ENCODE results near the gene CDK9. TPM values are rescaled to one million over a fixed set of nuclear protein-coding genes. Genes with fewer than 3 reads are reported as not detected.
A peak's percentile ranks its signal among the peaks of the same experiment; 100 is the strongest.

The CDK9 gene
- polyA plus RNA-seq, 1 donor from 2014 or later = 65.3 TPM

DNA sequence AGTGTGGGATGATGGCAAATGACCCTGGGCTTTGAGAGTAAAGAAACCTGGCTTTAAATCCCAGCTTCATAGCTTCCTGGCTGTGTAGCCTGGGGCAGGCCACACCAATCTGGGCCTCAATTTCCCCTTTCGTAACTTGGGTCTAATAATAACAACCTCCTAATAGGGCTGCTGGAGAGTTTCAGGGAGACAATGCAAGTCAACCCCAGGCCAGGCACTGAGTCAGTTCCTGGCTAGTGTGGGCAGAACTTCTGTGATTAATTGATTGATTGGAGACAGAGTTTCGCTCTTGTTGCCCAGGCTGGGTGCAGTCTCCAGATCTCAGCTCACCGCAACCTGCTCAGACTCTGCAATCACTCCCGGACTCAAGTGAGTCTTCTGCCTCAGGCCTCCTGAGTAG, 4.0 kb upstream of the CDK9 start:
- no peaks in the 10 kb centered on the region for H3K9me3 Mint-ChIP-seq

GRCh38 chr9:127783111-127784008, 2.5 kb upstream of the CDK9 start:
- no peaks in the 10 kb centered on the region for H3K36me3 Mint-ChIP-seq
- peaks cover 34 to 36% (median 35%) of the 10 kb centered on the region in 3 donors for H3K4me1 Mint-ChIP-seq
- no peaks in the 10 kb centered on the region for H3K27me3 Mint-ChIP-seq

More for the DNA sequence above, 4.0 kb upstream of the CDK9 start:
- Mint-ChIP-seq H3K36me3 (no peaks in the 10 kb centered on the region), H3K4me1 (peaks cover 27 to 37% (median 32%) of the 10 kb centered on the region in 3 donors), H3K27ac (peak overlapping the region; percentile 40 to 98 (median 80)), H3K4me3 (peak overlapping the region in 1 of 4 donors; percentile 80), H3K27me3 (no peaks in the 10 kb centered on the region)

GRCh38 chr9:127785023-127785932, 556 bp upstream of the CDK9 start:
- Mint-ChIP-seq H3K27ac (peak overlapping the region; percentile 96 to 99 (median 97)), H3K4me1 (peaks cover 30 to 33% (median 32%) of the 10 kb centered on the region in 3 donors), H3K27me3 (no peaks in the 10 kb centered on the region), H3K4me3 (peak overlapping the region; percentile 89 to 97 (median 94)), H3K9me3 (no peaks in the 10 kb centered on the region), H3K36me3 (no peaks in the 10 kb centered on the region)

More at GRCh38 chr9:127783111-127784008, 2.5 kb upstream of the CDK9 start:
- Mint-ChIP-seq H3K27ac (peak overlapping the region; percentile 96 to 98 (median 97)), H3K4me3 (peak overlapping the region; percentile 66 to 92 (median 88)), H3K9me3 (no peaks in the 10 kb centered on the region)

DNA sequence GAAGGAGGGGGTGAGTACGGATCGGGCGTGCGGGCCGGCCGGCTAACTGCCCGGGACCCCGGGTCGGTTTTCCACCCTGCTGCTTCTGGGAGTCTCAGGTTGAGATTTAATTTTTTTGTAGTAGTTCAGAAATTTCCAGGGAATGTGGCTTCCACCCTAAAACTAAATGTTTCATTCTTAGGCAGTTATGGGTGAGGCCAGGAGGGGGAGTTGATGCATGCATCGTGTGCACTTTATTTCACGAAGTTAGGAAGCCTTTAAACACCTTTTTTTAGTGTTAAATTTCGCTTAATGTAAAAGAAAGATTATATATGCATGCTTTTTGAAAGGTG, 905 bp downstream of the CDK9 start:
- peak overlapping the region; percentile 89 to 97 (median 94) for H3K4me3 Mint-ChIP-seq
- H3K27me3 Mint-ChIP-seq = no peaks in the 10 kb centered on the region
- H3K4me1 Mint-ChIP-seq = peaks cover 27 to 33% (median 33%) of the 10 kb centered on the region in 3 donors
- H3K27ac Mint-ChIP-seq = peak overlapping the region; percentile 81 to 99 (median 90)
- H3K9me3 Mint-ChIP-seq = no peaks in the 10 kb centered on the region
- no peaks in the 10 kb centered on the region for H3K36me3 Mint-ChIP-seq

- H3K27me3 Mint-ChIP-seq = no peaks in the 10 kb centered on the region
- peak overlapping the region in 2 of 4 donors; percentile 33 to 70 for H3K4me3 Mint-ChIP-seq
- no peaks in the 10 kb centered on the region for H3K9me3 Mint-ChIP-seq
- peaks cover 16 to 24% (median 23%) of the 10 kb centered on the region in 3 donors for H3K4me1 Mint-ChIP-seq
- H3K27ac Mint-ChIP-seq = peak overlapping the region; percentile 23 to 99 (median 62)
- H3K36me3 Mint-ChIP-seq = no peaks in the 10 kb centered on the region
These were observed 2.6 kb downstream of the CDK9 start for GRCh38 chr9:127788337-127789011.

DNA sequence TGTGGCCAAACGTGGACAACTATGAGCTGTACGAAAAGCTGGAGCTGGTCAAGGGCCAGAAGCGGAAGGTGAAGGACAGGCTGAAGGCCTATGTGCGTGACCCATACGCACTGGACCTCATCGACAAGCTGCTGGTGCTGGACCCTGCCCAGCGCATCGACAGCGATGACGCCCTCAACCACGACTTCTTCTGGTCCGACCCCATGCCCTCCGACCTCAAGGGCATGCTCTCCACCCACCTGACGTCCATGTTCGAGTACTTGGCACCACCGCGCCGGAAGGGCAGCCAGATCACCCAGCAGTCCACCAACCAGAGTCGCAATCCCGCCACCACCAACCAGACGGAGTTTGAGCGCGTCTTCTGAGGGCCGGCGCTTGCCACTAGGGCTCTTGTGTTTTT, 3.3 kb downstream of the CDK9 start:
- peak overlapping the region in 1 of 3 donors; percentile 46 for H3K27ac Mint-ChIP-seq

DNA sequence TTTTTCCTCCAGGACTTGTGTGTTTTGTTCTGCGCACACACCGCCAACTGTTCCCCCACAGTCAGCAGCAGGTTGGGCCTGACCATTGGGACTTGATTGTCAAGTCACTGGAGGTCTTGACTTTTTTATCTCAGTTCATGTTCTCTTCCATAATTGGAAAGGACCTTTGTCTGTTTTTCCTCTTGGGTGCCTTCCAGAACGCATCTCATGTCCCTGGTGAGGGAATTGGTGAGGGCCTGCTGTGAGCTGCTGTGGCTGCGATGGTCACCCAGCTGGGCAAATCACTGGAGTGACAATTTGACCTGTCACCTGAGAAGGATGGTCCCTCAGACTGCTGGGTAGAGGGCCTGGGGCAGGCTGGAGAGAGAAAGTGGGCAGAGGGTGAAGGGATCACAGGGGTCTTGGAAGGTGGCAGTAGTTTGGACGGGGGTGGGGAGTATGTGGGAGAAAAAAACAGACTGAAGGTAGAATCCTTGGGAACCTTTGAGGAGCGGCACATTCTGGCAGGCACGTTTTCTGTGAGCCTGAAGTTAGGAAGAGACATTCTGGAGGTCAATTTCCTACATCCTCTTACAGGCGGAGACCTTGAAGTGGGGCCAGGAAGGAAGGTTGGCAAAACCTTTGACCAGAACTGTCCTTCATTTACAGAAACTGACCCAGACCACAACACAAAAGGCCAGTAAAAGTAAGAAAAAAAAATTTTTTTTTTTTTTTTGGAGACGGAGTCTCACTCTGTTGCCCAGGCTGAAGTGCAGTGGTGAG, 4.4 kb downstream of the CDK9 start:
- H3K4me3 Mint-ChIP-seq = no peak overlapping the region
- peaks cover 8 to 13% (median 12%) of the 10 kb centered on the region in 3 donors for H3K4me1 Mint-ChIP-seq
- H3K9me3 Mint-ChIP-seq = no peaks in the 10 kb centered on the region
- H3K27ac Mint-ChIP-seq = peak overlapping the region in 1 of 3 donors; percentile 63
- no peaks in the 10 kb centered on the region for H3K27me3 Mint-ChIP-seq
- H3K36me3 Mint-ChIP-seq = no peaks in the 10 kb centered on the region

More for the DNA sequence above, 3.3 kb downstream of the CDK9 start:
- H3K4me3 Mint-ChIP-seq = peak overlapping the region in 2 of 4 donors; percentile 70 to 76
- H3K27me3 Mint-ChIP-seq = no peaks in the 10 kb centered on the region
- no peaks in the 10 kb centered on the region for H3K9me3 Mint-ChIP-seq
- H3K4me1 Mint-ChIP-seq = peaks cover 11 to 18% (median 18%) of the 10 kb centered on the region in 3 donors
- no peaks in the 10 kb centered on the region for H3K36me3 Mint-ChIP-seq

DNA sequence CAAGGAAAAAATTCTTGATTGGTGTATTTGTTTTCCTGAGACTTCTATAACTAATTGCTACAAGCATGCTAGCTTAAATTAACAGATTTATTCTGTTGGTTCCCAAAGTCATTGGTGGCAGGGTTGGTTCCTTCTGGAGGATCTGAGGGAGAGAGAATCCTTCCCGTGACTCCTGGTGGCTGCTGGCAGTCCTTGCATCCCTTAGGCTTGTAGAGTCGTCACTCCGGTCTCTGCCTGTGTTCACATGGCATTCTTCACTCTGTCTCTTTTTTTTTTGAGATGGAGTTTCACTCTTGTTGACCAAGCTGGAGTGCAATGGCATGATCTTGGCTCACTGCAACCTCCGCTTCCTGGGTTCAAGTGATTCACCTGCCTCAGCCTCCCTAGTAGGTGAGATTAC, 5.3 kb downstream of the CDK9 start:
- peak overlapping the region in 1 of 3 donors; percentile 63 for H3K27ac Mint-ChIP-seq
- H3K36me3 Mint-ChIP-seq = no peaks in the 10 kb centered on the region

DNA sequence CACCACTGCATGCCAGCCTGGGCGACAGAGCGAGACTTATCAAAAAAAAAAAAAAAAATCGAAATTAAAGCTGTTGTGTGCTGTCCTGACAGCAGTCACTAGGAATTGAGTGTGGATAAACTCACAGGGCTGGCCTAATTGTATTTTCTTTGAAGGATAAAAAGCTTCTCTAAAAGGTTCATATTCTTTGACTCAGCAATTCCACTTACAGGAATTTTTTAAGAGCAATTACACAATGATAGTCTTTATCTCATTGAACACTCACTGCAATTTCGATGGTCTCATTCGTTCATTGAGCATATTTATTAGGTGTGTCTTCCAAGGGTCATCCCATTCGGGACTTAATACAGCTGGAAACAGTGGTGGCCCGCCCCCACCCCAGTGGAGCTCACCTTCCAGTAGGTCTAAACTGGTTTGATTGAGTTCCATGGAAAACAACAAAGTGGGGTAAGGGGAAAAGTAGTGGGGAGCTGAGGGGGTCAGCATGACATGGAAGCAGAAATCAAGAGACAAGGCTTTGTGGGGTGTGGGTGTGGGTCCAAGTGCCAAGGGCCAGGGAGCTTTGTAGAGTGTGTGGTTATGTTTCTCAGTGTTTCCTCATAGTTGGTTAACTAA, 6.7 kb downstream of the CDK9 start:
- H3K9me3 Mint-ChIP-seq = no peaks in the 10 kb centered on the region
- no peaks in the 10 kb centered on the region for H3K27me3 Mint-ChIP-seq
- no peak overlapping the region for H3K4me3 Mint-ChIP-seq
- peaks cover 13 to 20% (median 14%) of the 10 kb centered on the region in 3 donors for H3K4me1 Mint-ChIP-seq
- peak overlapping the region in 1 of 3 donors; percentile 23 for H3K27ac Mint-ChIP-seq
- no peaks in the 10 kb centered on the region for H3K36me3 Mint-ChIP-seq

More for the DNA sequence above, 5.3 kb downstream of the CDK9 start:
- H3K4me3 Mint-ChIP-seq = peak overlapping the region in 1 of 4 donors; percentile 20
- H3K9me3 Mint-ChIP-seq = no peaks in the 10 kb centered on the region
- peaks cover 11 to 16% (median 15%) of the 10 kb centered on the region in 3 donors for H3K4me1 Mint-ChIP-seq
- no peaks in the 10 kb centered on the region for H3K27me3 Mint-ChIP-seq

- peak overlapping the region in 1 of 3 donors; percentile 23 for H3K27ac Mint-ChIP-seq
- H3K36me3 Mint-ChIP-seq = no peaks in the 10 kb centered on the region
These were observed 7.4 kb downstream of the CDK9 start for GRCh38 chr9:127793093-127793708.

GRCh38 chr9:127794001-127794791, 8.4 kb downstream of the CDK9 start:
- Mint-ChIP-seq H3K4me1 (peaks cover 11 to 24% (median 18%) of the 10 kb centered on the region in 3 donors), H3K9me3 (no peaks in the 10 kb centered on the region), H3K27me3 (no peaks in the 10 kb centered on the region), H3K27ac (no peak overlapping the region), H3K36me3 (no peaks in the 10 kb centered on the region), H3K4me3 (peak overlapping the region in 1 of 4 donors; percentile 48)

More at GRCh38 chr9:127793093-127793708, 7.4 kb downstream of the CDK9 start:
- H3K9me3 Mint-ChIP-seq = no peaks in the 10 kb centered on the region
- no peaks in the 10 kb centered on the region for H3K27me3 Mint-ChIP-seq
- no peak overlapping the region for H3K4me3 Mint-ChIP-seq
- H3K4me1 Mint-ChIP-seq = peaks cover 11 to 24% (median 18%) of the 10 kb centered on the region in 3 donors

GRCh38 chr9:127796225-127796813, 10.5 kb downstream of the CDK9 start:
- Mint-ChIP-seq H3K27ac (peak overlapping the region; percentile 33 to 78 (median 43)), H3K4me1 (peaks cover 11 to 22% (median 18%) of the 10 kb centered on the region in 3 donors), H3K9me3 (no peaks in the 10 kb centered on the region), H3K36me3 (no peaks in the 10 kb centered on the region), H3K4me3 (peak overlapping the region; percentile 56 to 90 (median 78)), H3K27me3 (no peaks in the 10 kb centered on the region)

Measured in IgD-negative memory B cell (primary cell).